T-helper 1 cell (primary cell): ENCODE data around the gene CENPM.

Experiments used
- DNase-seq, 5 donors: peaks; one replicate each; pipeline ENCODE4 v3.0.0-alpha.2; 2012 to 2020

Gene CENPM

GRCh38 chr22:41913040-41913719, 33.8 kb downstream of the CENPM start:
- no peak for DNase-seq

GRCh38 chr22:41912338-41913039, 34.5 kb downstream of the CENPM start:
- DNase-seq = no peak

DNA sequence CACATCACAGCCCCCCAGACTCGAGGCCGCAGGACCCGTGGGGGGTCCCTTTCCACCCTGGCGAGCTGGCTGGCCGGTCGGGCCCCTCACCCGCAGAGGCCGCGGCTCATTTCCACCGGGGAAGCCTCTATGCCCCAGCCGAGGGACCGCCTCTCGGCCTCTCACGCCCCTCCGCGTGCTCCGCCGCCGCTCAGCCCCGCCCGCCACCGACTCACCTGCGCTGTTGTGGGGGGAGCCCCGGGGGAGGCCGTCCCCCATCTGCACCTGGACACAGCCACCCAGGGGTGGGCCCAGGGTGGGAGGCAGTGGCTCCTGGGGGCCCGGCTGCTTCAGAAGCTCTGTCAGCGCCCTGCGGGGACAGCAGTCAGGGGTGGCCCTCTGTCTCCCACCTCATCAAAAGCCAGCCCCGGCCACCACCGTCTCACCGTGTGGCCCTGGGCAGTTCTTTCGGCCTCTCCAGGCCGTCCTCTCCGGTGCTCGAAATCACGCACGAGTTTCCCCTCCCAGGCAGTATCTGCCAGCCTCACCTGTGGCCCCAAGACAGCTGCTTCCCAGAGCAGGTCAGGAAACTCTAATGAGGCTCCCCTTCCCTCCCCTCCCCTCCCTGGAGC, 35.8 kb downstream of the CENPM start:
- no peak for DNase-seq

GRCh38 chr22:41910050-41911000, 36.6 kb downstream of the CENPM start:
- DNase-seq = peak in 3 of 5 donors; percentile 12 to 25 (median 25)

- no peak for DNase-seq
These were observed 37.5 kb downstream of the CENPM start for GRCh38 chr22:41909310-41910049.

DNA sequence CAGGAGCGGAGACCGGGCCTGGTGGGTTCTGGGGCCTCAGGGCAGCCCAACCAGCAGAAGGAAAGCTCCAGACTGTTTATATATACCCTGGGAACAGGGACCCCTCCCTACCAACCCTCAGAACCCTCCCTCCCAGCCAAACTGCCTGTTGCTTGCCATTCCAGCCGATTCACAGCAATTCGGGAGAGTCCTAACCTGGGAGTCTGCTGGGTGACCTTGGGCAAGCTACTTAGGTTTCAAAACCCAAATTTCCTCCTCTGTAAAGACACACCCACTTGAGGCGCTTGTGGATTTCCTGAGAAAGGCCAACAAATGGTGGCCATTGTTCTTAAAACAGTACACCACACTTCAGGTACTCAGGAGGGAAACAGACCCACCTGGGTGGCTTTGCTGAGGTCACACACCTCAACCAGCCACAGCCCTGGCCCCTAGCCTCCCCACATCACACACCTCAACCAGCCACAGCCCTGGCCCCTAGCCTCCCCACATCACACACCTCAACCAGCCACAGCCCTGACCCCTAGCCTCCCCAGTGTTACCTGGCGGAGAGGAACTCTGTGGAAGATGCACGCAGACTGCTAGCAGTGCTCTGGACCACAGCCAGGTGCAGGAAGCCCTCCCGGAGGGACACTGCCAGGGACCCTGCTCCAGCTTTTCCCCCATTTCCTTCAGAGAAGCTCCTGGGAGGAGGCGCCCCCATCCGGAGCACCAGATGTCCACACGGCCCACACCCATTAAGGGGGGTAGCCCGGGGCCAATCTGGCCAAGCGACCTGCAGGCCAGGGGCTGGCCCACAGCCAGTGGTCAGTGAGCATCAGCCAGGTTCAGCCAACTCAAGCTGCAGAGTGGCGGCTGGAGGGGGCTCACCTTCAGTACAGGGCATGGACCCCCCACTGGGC, 38.3 kb downstream of the CENPM start:
- no peak for DNase-seq

DNA sequence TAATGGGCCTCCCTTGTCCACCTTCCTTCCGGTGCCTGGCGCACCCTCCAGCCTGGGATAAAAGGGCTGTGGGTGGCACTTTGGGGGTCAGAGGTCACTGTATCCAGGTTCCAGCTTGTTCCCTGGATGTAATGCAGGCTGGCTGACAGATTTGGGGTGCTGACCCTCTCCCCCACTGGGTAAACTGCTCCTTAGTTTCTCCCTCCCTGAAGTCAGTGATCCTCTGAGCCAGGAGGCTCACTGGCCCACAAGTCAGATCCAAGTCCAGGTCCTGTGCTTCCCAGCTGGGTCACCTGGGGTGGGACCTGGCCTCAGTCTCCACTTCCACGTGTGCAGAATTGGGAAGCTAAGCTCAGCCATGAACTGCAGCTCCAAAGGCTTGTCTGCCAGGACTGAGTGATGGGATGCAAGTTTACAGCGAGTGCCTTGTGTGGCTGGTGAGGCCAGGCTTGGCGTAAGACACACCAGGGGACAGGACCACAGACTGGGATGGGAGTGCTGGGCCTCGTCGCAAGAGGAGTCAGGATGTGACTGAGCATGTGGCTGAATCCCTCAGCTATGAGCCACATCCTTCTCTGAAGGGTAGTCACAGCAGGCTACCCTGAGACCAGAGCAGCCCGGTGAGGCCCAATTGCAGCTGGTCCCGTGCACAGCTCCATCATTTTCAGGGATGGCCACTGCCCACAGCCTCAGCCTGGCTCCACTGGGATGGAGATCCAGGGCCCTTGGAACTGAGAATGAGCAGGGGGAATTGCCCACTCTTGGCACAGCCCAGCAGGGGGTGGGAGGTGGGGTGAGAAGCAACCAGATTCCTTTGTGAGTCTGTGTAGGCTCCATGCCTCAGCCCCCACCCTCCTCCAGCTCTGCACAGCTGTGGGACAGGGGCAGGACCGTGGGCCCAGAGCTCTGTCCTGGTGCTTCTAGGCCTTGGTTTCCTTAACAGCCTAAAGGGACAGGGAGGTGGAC, 39.2 kb downstream of the CENPM start:
- no peak for DNase-seq

DNA sequence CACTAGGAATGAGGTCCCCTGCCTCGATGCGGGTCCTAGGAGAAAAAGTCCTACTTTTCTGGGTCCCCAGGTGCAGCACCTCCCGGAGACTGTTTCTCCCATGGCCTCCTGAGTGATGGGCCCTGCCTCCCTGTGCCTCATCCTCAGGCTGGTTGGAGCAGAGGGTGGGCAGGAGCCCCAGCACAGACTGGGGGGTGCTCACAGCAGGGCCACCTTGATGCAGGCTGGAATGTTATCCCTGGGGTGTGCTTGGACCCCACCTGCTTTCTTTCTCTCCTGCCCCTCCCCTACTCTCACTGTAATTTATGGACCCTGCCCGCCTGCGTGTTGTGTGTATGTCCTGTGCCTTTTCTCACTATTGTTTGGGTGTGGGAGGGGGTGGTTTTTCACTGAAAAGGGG, 40.1 kb downstream of the CENPM start:
- no peak for DNase-seq

- DNase-seq = no peak
These were observed 41.3 kb downstream of the CENPM start for GRCh38 chr22:41905411-41906202.

- no peak for DNase-seq
These were observed 42.2 kb downstream of the CENPM start for GRCh38 chr22:41904450-41905410.

GRCh38 chr22:41902932-41903421, 44.0 kb downstream of the CENPM start:
- no peak for DNase-seq

DNA sequence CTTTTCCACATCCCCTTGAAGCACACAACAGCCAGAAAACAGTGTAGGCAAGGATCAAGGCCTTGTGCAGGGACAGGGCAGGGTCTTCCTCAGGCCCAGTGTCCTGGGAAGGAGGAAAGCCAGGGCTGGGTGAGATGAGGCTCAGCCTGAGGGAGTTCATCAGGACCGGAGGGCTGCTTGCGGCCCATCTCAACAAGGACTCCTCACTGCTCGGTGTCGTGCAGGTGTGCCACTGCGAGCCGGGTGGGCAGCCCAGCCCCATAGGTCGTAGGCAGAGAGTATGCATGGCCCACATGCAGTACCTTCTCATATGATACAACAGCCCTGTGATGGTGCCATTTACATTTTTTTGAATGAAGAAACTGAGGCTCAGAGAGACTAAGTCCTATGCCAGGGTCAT, 44.9 kb downstream of the CENPM start:
- DNase-seq = no peak

DNA sequence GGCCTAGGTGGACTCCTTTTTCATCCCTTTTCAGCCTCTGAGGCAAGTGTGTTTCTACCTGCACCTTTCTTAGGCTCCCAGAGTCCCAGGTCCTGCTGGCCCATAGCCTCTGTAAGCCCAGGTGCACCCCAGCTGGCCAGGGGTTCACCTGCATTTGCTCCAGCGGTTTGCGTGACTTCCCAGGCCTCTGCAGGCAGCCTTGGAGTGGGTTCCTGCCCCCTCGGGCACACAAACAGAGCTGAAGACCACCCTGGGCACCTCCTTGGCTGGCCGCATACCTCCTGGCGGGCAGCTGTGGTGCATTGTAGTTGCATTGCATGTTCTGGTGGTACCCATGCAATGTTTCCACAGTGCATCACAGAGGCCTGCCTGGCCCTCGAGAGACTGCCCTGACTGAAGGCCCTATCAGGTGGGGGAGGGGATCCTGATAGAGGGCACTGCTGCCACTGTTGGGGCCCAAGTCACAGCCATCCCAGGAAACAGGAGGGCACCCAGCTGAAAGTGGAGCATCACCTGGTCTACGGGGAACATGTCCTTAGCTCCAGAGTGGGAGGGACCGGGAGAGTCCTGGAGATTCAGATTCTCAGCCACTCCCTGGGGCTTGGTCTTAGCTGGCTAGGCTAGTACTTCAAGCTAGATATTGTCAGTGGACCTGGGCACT, 46.2 kb downstream of the CENPM start:
- DNase-seq = no peak

DNA sequence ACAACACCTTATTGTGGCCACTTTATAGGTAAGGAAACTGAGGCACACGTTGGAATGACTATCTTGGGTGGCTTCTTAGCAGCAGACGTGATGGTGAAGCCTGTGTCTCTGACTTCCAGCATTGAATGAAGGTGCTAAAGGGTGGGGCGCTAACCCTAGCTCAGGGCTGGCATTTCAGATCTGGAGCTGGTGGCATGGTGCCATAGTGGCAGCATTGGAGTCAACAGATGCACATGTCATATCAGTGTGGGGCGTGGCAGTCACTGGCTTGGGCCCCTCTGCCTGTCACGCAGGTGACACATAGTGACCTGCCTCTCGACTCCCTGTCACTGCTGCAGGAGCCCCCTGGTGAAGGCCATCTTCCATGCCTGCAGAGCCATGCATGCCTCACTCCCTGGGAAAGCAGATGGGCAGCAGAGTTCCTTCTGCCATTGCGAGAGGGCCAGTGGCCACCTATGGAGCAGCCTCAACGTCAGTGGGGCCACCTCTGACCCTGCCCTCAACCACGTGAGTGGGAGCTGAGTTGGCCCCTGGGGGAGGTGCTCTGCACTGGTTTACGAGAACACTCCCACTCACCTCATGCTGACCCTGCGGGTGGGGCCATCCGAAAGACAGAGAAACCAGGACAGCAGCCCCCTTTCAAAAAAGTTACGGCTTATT, 46.8 kb downstream of the CENPM start:
- no peak for DNase-seq

DNA sequence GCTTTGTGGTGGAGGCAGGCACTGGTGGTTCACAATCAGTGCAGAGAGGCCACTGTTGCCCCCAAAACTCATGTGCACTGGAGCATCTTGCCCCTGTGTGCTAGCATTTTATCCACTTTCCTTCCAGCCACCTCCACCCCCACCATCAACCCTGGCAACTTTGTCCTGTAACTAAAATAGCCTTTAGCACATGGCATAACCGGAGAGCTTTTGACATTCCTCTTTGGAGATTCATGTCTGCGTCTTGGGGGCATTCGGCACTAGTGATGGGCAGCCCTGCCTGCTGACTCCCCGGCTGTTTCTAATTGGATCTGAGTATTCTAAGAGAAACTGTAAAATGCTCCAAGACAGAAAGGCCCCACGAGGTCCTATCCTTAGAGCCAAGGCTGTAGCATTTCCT, 47.8 kb downstream of the CENPM start:
- no peak for DNase-seq

- DNase-seq = no peak
These were observed 48.3 kb downstream of the CENPM start for GRCh38 chr22:41898645-41899044.
